ENCODE data around the gene RAD23A.
"Not testable (repeated sequence)": the region's sequence is repeated elsewhere in the genome, so short reads cannot be mapped to it uniquely, and the experiment has no call there.

The RAD23A gene

GRCh38 chr19:12956446-12957388, 11.1 kb downstream of the RAD23A start, which contains the start of gene GADD45GIP1:
TSS of gene GADD45GIP1 (minus strand) at chr19:12957223. CDS start at chr19:12957212, 11 bp downstream.
- DNase-seq, result peak; percentile 84

DNA sequence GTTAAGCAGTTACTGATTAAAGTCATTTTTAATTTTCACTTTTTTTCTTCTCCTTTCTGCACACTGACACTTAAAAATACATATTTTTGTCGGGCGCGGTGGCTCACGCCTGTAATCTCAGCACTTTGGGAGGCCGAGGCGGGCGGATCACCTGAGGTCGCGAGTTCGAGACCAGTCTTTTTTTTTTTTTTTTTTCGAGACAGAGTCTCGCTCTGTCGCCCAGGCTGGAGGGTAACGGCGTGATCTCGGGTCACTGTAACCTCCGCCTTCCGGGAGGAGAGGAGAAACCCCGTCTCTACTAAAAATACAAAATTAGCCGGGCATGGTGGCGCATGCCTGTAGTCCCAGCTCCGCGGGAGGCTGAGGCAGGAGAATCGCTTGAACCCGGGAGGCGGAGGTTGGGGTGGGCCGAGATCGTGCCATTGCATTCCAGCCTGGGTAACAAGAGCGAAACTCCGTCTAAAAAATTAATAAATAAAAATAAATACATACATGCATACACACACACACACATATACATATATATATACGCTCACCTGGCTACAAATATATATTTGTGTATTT, 11.8 kb downstream of the RAD23A start:
- not testable (repeated sequence) for DNase-seq

- no peak for DNase-seq
These were observed 13.8 kb downstream of the RAD23A start for GRCh38 chr19:12959481-12959880.

- DNase-seq, result peak; percentile 73
These were observed 19.6 kb downstream of the RAD23A start for GRCh38 chr19:12965017-12965811.

GRCh38 chr19:12965812-12966135, 20.1 kb downstream of the RAD23A start:
- DNase-seq, result no peak

- no peak for DNase-seq
These were observed 22.2 kb downstream of the RAD23A start for GRCh38 chr19:12967907-12968306.

DNA sequence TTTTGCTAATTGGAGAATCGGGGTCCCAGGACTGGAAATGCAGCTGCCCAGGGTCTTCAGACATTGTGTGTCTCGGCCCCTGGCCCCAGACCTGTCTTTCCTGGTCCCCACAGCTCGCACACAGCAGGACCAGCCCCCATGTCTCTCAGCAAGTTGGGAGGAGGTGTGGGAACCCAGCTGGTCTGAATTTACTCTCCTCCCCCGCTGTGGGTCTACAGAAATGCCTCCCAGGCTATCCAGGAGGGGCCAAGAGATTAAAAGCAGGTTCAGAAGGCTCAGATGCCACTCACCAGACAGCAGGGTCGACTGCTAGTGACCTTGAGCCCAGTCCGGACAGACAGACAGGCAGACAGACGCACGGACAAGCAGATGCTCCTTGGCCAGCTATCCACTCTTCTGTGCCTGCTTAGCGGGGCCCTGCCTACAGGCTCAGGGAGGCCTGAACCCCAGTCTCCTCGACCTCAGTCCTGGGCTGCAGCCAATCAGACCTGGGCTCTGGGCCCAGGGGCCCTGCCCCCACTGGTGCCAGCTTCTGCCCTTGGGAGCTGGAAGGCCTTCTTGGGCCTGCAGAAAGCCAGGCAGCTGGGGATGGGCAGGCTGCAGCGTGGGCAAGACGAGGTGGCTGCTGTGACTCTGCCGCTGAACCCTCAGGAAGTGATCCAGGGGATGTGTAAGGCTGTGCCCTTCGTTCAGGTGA, 23.8 kb downstream of the RAD23A start, which contains the start of gene DAND5:
TSS of gene DAND5 (plus strand) at position 285 of the 697 bp plus-strand sequence. CDS start at position 370, 85 bp downstream.
- DNase-seq, result no peak

DNA sequence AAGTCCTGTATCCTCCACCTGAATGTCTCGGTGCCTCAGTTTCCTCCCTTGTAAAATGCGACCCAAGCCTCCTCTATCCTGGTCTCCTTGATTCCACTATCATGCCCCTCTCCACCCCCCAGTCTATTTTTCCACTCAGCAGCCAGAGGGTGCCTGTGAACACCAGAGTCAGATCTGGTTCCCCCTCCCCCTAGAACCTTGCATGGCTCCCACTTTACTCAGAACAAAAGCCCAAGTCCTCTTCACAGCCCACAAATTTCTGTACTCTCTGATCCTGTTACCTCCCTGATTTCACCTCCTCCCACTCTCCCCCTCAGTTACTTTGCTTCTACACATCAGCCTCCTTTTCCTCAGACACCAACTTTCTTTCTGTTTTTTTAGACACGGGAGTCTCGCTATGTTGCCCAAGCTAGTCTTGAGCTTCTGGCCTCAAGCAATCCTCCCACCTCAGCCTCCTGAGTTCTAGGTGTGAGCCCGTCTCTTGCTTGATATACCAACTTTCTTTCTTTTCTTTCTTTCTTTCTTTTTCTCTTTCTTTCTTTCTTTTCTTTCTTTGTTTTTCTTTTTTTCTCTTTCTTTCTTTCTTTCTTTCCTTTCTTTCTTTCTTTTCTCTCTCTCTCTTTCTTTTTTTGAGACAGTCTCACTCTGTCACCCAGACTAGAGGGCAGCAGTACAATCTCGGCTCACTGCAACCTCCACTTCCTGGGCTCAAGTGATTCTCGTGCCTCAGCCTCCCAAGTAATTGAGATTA, 24.6 kb downstream of the RAD23A start:
- DNase-seq, result no peak

DNA sequence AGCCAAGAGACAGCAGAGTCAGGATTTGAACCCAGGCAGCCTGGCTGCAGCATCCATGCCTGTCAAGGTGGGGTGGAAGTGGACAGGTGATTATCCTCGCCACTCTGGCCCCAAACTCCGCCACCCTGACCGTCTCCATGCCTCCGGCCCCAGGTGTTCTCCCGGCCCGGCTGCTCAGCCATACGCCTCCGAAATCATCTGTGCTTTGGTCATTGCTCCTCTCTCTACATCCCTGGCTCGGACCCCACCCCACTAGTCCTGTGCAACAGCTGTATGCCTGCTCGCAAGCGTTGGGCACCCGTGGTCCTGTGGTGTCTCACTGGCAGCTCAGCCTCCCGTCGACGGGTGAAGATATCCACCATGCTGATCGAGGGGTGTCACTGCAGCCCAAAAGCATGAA, 27.6 kb downstream of the RAD23A start:
- no peak for DNase-seq

- DNase-seq, result no peak
These were observed 28.9 kb downstream of the RAD23A start for GRCh38 chr19:12974301-12975220.

DNA sequence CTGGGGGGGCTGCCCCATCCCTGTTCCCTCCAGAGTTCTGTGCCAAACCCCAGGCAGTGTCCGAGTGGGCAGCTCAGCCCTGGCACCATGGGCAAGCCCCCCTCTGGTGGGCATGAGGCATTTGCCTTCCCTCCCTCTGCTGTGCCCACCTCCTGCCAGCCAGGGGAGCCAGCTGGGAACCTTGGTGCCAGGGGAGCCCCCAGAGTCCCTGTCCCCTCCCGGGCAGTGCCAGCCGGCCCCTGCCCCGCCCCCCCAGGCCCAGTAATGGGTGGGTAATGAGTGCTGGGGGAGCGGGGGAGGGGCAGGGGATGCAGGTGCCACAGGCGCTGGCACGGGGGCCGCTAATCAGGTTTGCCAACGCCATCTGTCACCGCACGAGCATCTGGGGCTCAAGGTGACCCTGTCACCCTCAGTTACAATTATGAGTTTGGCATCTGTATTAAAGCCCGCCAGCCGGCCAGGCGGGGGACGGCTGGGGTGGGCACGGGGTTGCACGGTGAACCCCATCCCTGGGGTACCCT, 29.6 kb downstream of the RAD23A start:
- DNase-seq, result no peak

GRCh38 chr19:12976109-12976508, 30.4 kb downstream of the RAD23A start:
- not testable (repeated sequence) for DNase-seq

- DNase-seq, result no peak
These were observed 34.3 kb downstream of the RAD23A start for GRCh38 chr19:12979974-12980373.

- DNase-seq, result no peak
These were observed 37.0 kb downstream of the RAD23A start for GRCh38 chr19:12982648-12983047.

GRCh38 chr19:12983091-12983490, 37.4 kb downstream of the RAD23A start:
- DNase-seq, result no peak

DNA sequence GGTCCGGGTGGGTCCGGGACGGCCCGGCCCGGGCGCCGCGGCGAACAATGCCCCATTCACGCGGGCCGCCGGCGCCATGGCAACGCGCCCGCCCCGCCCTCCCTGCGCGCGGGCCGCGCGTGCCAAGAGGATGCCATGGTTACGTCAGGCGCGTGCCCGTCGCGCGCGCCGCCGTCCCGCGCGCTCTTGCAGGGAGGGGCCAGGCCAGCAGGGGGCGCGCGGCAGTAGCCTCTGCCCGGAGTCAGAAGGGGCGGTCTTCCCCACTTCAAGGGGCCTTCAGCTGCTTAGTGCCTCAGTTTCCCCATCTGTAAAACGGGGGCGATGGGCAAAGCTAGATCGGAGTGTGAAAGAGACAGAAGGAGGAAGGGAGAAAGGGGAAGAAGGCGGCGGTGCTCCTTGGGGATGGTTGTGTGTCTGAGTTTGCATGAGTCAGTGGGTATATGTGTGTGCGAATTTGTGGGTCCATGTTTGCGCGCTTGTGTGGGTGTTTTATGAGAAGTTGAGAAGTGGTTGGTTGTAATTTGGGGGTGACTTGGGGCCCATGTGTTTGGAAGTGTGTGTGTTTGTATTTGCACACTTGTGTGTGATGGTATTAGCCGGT, 38.0 kb downstream of the RAD23A start:
- DNase-seq, result peak; percentile 82

GRCh38 chr19:12984143-12984627, 38.5 kb downstream of the RAD23A start:
- DNase-seq, result no peak

DNA sequence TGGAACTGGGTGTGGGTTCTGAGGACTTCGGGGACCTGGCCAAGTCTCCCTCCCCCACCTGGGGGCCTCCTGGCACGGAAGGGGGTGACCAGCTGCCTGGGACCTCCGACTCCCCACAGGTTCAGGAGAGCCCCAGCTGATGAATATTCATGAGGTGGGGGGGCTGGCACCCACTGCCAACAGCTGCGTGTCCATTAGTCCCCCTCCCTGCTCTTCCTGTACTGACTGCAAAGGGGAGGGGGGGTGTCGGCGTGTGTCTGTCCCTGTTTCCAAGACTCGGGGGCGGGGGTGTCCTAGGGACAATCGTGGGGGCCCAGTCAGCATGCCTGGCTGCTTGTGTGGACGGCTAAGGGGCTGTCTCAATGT, 39.0 kb downstream of the RAD23A start:
- no peak for DNase-seq

GRCh38 chr19:12985049-12985776, 39.6 kb downstream of the RAD23A start:
- DNase-seq, result peak; percentile 23
